DOHH2 (cell line): ENCODE measurements around the gene GH2.
"Not testable (repeated sequence)": the region's sequence is repeated elsewhere in the genome, so short reads cannot be mapped to it uniquely, and the experiment has no call there.

Experiments used
- H3F3A ChIP-seq: fragments of 200-600 bp; sonication (generic), shearing (Covaris generic); 2 replicates; pipeline ENCODE4 v1.6.0; 2016; ENCODE audit warnings: antibody characterized with exemption, mild to moderate bottlenecking; ENCODE audit not compliant: control insufficient read depth, insufficient read depth
- H3K27ac ChIP-seq: fragments of 200-600 bp; sonication (generic); 2 replicates; pipeline ENCODE4 v1.5.1; 2014; ENCODE audit warnings: low read depth, mild to moderate bottlenecking, low read length, moderate library complexity
- H3K27me3 ChIP-seq: fragments of 200-600 bp; sonication (generic); 2 replicates; pipeline ENCODE4 v1.6.1; 2014; ENCODE audit warnings: mild to moderate bottlenecking, low read length, mixed read lengths; ENCODE audit not compliant: control insufficient read depth
- H3K36me3 ChIP-seq: fragments of 200-600 bp; sonication (generic); 2 replicates; pipeline ENCODE4 v1.6.1; 2014; ENCODE audit warnings: mild to moderate bottlenecking, low read length, moderate library complexity, mixed read lengths; ENCODE audit not compliant: control insufficient read depth
- H3K4me1 ChIP-seq: fragments of 200-600 bp; sonication (generic); 2 replicates; pipeline ENCODE4 v1.6.1; 2014; ENCODE audit warnings: mild to moderate bottlenecking, low read length, mixed read lengths; ENCODE audit not compliant: control insufficient read depth
- H3K4me2 ChIP-seq: fragments of 200-600 bp; sonication (generic); 2 replicates; pipeline ENCODE4 v1.6.0; 2014; ENCODE audit warnings: mild to moderate bottlenecking, low read length, moderate library complexity
- H3K4me3 ChIP-seq: fragments of 200-600 bp; sonication (generic); 2 replicates; pipeline ENCODE4 v1.5.1; 2014; ENCODE audit warnings: mild to moderate bottlenecking, low read length, mixed read lengths
- H3K79me2 ChIP-seq: fragments of 200-600 bp; sonication (generic); 2 replicates; pipeline ENCODE4 v1.6.1; 2014; ENCODE audit warnings: mild to moderate bottlenecking, low read length, mixed read lengths; ENCODE audit not compliant: control insufficient read depth
- H3K9me2 ChIP-seq: fragments of 200-600 bp; sonication (generic); replicated peaks from 2 replicates; pipeline ENCODE4 v1.6.1; 2014; ENCODE audit warnings: mild to moderate bottlenecking, low read length, mixed read lengths; ENCODE audit not compliant: control insufficient read depth
- H3K9me3 ChIP-seq: fragments of 200-600 bp; sonication (generic); 2 replicates; pipeline ENCODE4 v1.6.1; 2014; ENCODE audit warnings: antibody characterized with exemption, low read length, mixed read lengths; ENCODE audit not compliant: control insufficient read depth, insufficient read depth
- H4K20me1 ChIP-seq: fragments of 200-600 bp; sonication (generic); 2 replicates; pipeline ENCODE4 v1.6.0; 2014; ENCODE audit warnings: low read depth, mild to moderate bottlenecking, antibody characterized with exemption, low read length, moderate library complexity; ENCODE audit not compliant: control insufficient read depth, insufficient read depth
- EZH2phosphoT487 ChIP-seq: fragments of 200-600 bp; sonication (generic); IDR thresholded peaks from 2 replicates; pipeline ENCODE4 v1.6.1; 2017; ENCODE audit warnings: borderline replicate concordance, mild to moderate bottlenecking, antibody characterized with exemption, low read length, moderate library complexity, mixed read lengths
- TF ChIP-seq, protein P1 (sequence below): fragments of 200-600 bp; sonication (generic); IDR thresholded peaks from one replicate; pipeline ENCODE4 v1.5.1; 2014; ENCODE audit warnings: antibody characterized with exemption, mild to moderate bottlenecking, low read depth, low read length; ENCODE audit not compliant: poor library complexity, severe bottlenecking

Gene GH2

DNA sequence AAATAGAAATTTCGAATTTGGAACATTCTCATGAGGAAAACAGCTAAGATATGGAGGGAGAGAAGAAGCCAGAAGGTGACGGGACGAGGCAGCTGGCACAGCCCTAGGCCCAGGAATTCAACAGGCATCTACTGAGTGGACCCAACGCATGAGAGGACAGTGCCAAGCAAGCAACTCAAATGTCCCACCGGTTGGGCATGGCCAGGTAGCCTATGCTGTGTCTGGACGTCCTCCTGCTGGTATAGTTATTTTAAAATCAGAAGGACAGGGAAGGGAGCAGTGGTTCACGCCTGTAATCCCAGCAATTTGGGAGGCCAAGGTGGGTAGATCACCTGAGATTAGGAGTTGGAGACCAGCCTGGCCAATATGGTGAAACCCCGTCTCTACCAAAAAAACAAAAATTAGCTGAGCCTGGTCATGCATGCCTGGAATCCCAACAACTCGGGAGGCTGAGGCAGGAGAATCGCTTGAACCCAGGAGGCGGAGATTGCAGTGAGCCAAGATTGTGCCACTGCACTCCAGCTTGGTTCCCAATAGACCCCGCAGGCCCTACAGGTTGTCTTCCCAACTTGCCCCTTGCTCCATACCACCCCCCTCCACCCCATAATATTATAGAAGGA lies 34.9 kb upstream of the GH2 start:
- Histone ChIP-seq H3K27ac (no peak overlapping the region; the same call in 1 of the 2 replicates), H3K9me3 (no peaks in the 10 kb centered on the region), H3K4me1 (peaks cover 51% of the 10 kb centered on the region), H3K9me2 (no peaks in the 10 kb centered on the region), H3K79me2 (no peaks in the 10 kb centered on the region), H4K20me1 (no peaks in the 10 kb centered on the region), H3K36me3 (no peaks in the 10 kb centered on the region), H3F3A (peaks cover 3% of the 10 kb centered on the region; the same call in 1 of the 2 replicates), H3K4me2 (peak overlapping the region; percentile 72), H3K4me3 (no peak overlapping the region), H3K27me3 (no peaks in the 10 kb centered on the region)
- TF ChIP-seq EZH2phosphoT487 = no peak

GRCh38 chr17:63915753-63916152 lies 34.0 kb upstream of the GH2 start:
- not testable (repeated sequence) for H3K27ac ChIP-seq, H3K9me3 ChIP-seq, H3F3A ChIP-seq, H3K79me2 ChIP-seq, H3K9me2 ChIP-seq, H3K36me3 ChIP-seq, H3K27me3 ChIP-seq, H4K20me1 ChIP-seq
- Histone ChIP-seq H3K4me2 (peak overlapping the region; percentile 72), H3K4me3 (peak overlapping the region; percentile 26), H3K4me1 (peaks cover 42% of the 10 kb centered on the region)

- Histone ChIP-seq H4K20me1 (no peaks in the 10 kb centered on the region), H3K27me3 (peaks cover 3% of the 10 kb centered on the region; the same call in 1 of the 2 replicates), H3K4me2 (no peak overlapping the region), H3K27ac (no peak overlapping the region), H3K9me2 (no peaks in the 10 kb centered on the region), H3K79me2 (no peaks in the 10 kb centered on the region), H3K4me3 (no peak overlapping the region), H3K9me3 (no peaks in the 10 kb centered on the region), H3K4me1 (peaks cover 30% of the 10 kb centered on the region), H3K36me3 (no peaks in the 10 kb centered on the region), H3F3A (no peaks in the 10 kb centered on the region)
- TF ChIP-seq EZH2phosphoT487 = no peak
- TF ChIP-seq, protein P1, sequence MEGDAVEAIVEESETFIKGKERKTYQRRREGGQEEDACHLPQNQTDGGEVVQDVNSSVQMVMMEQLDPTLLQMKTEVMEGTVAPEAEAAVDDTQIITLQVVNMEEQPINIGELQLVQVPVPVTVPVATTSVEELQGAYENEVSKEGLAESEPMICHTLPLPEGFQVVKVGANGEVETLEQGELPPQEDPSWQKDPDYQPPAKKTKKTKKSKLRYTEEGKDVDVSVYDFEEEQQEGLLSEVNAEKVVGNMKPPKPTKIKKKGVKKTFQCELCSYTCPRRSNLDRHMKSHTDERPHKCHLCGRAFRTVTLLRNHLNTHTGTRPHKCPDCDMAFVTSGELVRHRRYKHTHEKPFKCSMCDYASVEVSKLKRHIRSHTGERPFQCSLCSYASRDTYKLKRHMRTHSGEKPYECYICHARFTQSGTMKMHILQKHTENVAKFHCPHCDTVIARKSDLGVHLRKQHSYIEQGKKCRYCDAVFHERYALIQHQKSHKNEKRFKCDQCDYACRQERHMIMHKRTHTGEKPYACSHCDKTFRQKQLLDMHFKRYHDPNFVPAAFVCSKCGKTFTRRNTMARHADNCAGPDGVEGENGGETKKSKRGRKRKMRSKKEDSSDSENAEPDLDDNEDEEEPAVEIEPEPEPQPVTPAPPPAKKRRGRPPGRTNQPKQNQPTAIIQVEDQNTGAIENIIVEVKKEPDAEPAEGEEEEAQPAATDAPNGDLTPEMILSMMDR = no peak
Measured at GRCh38 chr17:63914471-63914870, 32.7 kb upstream of the GH2 start.

- H3K4me2 ChIP-seq = no peak overlapping the region
- H4K20me1 ChIP-seq = no peaks in the 10 kb centered on the region
- H3K4me1 ChIP-seq = peaks cover 22% of the 10 kb centered on the region
- H3K79me2 ChIP-seq = no peaks in the 10 kb centered on the region
- H3K36me3 ChIP-seq = no peaks in the 10 kb centered on the region
- H3F3A ChIP-seq = no peaks in the 10 kb centered on the region
- H3K9me2 ChIP-seq = no peaks in the 10 kb centered on the region
- H3K9me3 ChIP-seq = no peaks in the 10 kb centered on the region
- no peak overlapping the region for H3K27ac ChIP-seq
- TF ChIP-seq, protein P1 = peak; percentile 53
- TF ChIP-seq EZH2phosphoT487 = no peak
- H3K4me3 ChIP-seq = no peak overlapping the region
- H3K27me3 ChIP-seq = peaks cover 9% of the 10 kb centered on the region
Measured at GRCh38 chr17:63911657-63912100, 29.9 kb upstream of the GH2 start.
